ENCODE data around the gene ZNF558. TPM values are rescaled to one million over a fixed set of nuclear protein-coding genes. Genes with fewer than 3 reads are reported as not detected.

The ZNF558 gene
- total RNA-seq, 1 experiment from 2014 or later, result 30.2 TPM

DNA sequence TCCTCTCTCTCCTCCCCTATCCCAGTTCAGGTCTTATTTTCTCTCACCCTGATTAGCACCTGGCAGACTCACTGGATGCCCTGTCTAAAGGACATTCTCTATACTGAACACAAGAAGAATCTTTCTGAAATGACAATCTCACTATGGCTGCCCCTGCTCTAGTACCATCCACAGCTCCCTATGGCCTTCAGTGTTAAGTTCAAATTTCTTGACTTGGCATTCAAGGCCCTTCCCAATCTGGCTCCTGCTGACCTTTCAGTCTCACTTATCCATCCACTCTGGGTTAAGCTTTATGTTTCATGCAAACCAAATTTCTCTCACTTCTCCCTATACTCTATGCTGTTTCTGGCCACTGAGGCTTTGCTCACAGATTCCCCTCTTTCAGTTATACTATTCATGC, 34.2 kb upstream of the ZNF558 start:
- H3K23me2 ChIP-seq (ENCODE audit: insufficient read length, low read depth, low read length, poor library complexity, severe bottlenecking), result no peaks in the 10 kb centered on the region
- Mint-ChIP-seq H3K27me3 (ENCODE audit: low read depth) (no peaks in the 10 kb centered on the region), H3K27ac (no peak overlapping the region), H3K4me3 (no peak overlapping the region), H3K36me3 (ENCODE audit: insufficient read depth in 1 of 3, low read depth in 3 of 3) (peaks cover 5 to 15% (median 11%) of the 10 kb centered on the region in 3 experiments; a peak in 6 of 7 replicates), H3K9me3 (peaks cover 16 to 25% of the 10 kb centered on the region in 2 experiments), H3K4me1 (no peaks in the 10 kb centered on the region)
- H3K79me1 ChIP-seq (ENCODE audit: insufficient read depth, low read depth, low read length, poor library complexity, severe bottlenecking), result no peaks in the 10 kb centered on the region
- no peak overlapping the region for H2BK120ac ChIP-seq (ENCODE audit: low read depth, low read length, poor library complexity, severe bottlenecking)
- H2BK12ac ChIP-seq (ENCODE audit: insufficient read length, low read depth, low read length), result no peak overlapping the region
- no peak overlapping the region for H2AK5ac ChIP-seq (ENCODE audit: insufficient read length, low read length)
- H3K14ac ChIP-seq (ENCODE audit: insufficient read depth, low read length), result no peak overlapping the region
- no peaks in the 10 kb centered on the region for H3K27me3 ChIP-seq (ENCODE audit: insufficient read depth, low read length)
- no peak overlapping the region for H4K91ac ChIP-seq (ENCODE audit: insufficient read length, low read depth, low read length)
- H4K8ac ChIP-seq (replicated peaks; ENCODE audit: insufficient read length, low read depth, low read length), result no peak overlapping the region
- no peaks in the 10 kb centered on the region for H3K79me2 ChIP-seq (ENCODE audit: insufficient read depth, low read length)
- H3K18ac ChIP-seq (ENCODE audit: insufficient read length, low read depth, low read length), result no peak overlapping the region
- H3K4ac ChIP-seq (ENCODE audit: low read depth, low read length), result no peak overlapping the region
- DNase-seq, result no peak
- TF ChIP-seq, protein P1, sequence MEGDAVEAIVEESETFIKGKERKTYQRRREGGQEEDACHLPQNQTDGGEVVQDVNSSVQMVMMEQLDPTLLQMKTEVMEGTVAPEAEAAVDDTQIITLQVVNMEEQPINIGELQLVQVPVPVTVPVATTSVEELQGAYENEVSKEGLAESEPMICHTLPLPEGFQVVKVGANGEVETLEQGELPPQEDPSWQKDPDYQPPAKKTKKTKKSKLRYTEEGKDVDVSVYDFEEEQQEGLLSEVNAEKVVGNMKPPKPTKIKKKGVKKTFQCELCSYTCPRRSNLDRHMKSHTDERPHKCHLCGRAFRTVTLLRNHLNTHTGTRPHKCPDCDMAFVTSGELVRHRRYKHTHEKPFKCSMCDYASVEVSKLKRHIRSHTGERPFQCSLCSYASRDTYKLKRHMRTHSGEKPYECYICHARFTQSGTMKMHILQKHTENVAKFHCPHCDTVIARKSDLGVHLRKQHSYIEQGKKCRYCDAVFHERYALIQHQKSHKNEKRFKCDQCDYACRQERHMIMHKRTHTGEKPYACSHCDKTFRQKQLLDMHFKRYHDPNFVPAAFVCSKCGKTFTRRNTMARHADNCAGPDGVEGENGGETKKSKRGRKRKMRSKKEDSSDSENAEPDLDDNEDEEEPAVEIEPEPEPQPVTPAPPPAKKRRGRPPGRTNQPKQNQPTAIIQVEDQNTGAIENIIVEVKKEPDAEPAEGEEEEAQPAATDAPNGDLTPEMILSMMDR (conservative IDR thresholded peaks at IDR 0.05), result no peak
- no peak overlapping the region for H2BK5ac ChIP-seq (ENCODE audit: insufficient read length, low read length)
- no peak overlapping the region for H3K4me2 ChIP-seq (ENCODE audit: insufficient read depth, insufficient read length, low read length)
- no peak overlapping the region for H2BK20ac ChIP-seq (ENCODE audit: low read depth, low read length, poor library complexity, severe bottlenecking)
- H4K20me1 ChIP-seq (ENCODE audit: control insufficient read depth, insufficient read depth, insufficient read length), result no peaks in the 10 kb centered on the region
- no peak overlapping the region for H3T11ph ChIP-seq (ENCODE audit: low read length)
- H3K27ac ChIP-seq (ENCODE audit: insufficient read length, low read depth, low read length), result no peak overlapping the region
- peaks cover 94% of the 10 kb centered on the region for H3K9me3 ChIP-seq (ENCODE audit: control insufficient read depth, low read depth, low read length)
- no peak overlapping the region for H3K9ac ChIP-seq (ENCODE audit: extremely low read depth, insufficient read length, low read length)
- H3K23ac ChIP-seq (ENCODE audit: insufficient read length, low read depth, low read length), result no peak overlapping the region
- no peak overlapping the region for H2AFZ ChIP-seq (ENCODE audit: low read length)
- H3K56ac ChIP-seq (ENCODE audit: insufficient read length, low read depth, low read length), result no peak overlapping the region
- H2BK15ac ChIP-seq (ENCODE audit: low read depth, low read length), result no peak overlapping the region
- no peaks in the 10 kb centered on the region for H3K4me1 ChIP-seq (ENCODE audit: insufficient read depth, low read length)
- H4K5ac ChIP-seq (ENCODE audit: insufficient read length, low read depth, low read length), result no peak overlapping the region

All from H9 (cell line).